GM12875 (cell line): Measurements from ENCODE around the gene TBC1D8B.

Experiments
- H3K4me3 ChIP-seq: one replicate; pipeline ENCODE4 v1.5.1; 2011; ENCODE audit warnings: low read depth, low read length, control low read depth
- TF ChIP-seq, protein P1 (sequence below): IDR thresholded peaks from 2 replicates; pipeline ENCODE4 v1.5.1; 2011; ENCODE audit warnings: low read depth, mild to moderate bottlenecking, control low read depth, inconsistent platforms, low read length, moderate library complexity, borderline replicate concordance; ENCODE audit not compliant: insufficient read depth

The TBC1D8B gene

DNA sequence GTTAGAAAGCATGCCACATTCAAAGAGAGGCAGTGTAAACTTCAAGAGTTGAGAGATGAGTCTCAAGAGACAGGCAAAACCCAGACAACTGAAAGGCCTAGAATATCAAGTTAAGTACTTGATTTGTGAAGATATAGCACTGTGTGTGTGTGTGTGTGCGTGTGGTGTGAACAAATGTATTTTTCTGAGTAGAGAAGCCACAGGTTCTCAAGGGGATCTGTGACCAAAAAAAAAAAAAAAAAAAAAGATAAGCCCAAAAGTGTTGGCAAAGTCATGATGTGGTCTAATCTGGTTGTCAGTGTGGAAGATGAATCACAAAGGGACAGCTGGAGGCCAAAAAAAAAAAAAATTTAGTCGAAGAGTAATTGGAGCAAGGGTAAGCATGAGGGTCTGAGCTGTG is 96.8 kb downstream of the TBC1D8B start:
- H3K4me3 ChIP-seq, result no peak overlapping the region
- TF ChIP-seq, protein P1, sequence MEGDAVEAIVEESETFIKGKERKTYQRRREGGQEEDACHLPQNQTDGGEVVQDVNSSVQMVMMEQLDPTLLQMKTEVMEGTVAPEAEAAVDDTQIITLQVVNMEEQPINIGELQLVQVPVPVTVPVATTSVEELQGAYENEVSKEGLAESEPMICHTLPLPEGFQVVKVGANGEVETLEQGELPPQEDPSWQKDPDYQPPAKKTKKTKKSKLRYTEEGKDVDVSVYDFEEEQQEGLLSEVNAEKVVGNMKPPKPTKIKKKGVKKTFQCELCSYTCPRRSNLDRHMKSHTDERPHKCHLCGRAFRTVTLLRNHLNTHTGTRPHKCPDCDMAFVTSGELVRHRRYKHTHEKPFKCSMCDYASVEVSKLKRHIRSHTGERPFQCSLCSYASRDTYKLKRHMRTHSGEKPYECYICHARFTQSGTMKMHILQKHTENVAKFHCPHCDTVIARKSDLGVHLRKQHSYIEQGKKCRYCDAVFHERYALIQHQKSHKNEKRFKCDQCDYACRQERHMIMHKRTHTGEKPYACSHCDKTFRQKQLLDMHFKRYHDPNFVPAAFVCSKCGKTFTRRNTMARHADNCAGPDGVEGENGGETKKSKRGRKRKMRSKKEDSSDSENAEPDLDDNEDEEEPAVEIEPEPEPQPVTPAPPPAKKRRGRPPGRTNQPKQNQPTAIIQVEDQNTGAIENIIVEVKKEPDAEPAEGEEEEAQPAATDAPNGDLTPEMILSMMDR, result no peak

DNA sequence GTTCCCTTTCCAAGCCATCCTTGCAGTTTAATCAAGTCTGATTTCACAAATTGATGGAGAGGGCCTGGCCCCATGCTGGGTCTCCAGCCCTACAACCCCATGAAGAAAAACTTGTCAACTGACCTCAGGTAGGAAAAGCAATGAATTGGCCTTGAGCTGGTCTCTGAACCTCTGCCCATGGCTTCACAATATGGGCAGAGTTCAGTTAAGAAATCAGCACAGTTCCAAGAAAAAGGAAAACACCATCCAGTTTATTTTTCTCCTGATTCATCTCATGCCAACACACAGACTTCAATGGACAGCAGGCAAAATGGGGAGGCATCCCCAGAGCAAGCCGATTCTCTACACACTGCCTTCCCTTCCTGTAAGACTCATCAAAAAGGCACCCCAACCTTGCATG is 97.4 kb downstream of the TBC1D8B start:
- TF ChIP-seq, protein P1, result no peak
- H3K4me3 ChIP-seq, result no peak overlapping the region

DNA sequence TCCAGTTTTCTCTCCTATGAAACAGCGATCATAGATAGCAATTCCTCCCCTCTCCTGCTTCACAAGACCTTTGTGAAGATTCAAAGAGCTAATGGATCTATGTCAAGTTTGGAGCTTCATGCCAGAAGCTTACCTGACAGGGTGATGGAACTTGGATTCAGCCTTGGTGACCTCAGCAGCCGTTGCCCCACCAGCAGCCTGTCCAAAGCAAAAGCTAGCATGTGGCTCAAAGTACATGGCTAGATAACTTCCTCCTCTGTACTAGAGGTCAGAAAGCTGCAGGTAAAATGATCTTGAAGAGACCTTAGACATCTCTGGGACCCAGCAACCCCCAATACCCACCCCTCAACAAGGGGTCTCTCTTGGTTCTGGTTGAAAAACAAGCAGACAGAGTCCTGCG is 98.9 kb downstream of the TBC1D8B start:
- H3K4me3 ChIP-seq, result no peak overlapping the region
- TF ChIP-seq, protein P1, result no peak

DNA sequence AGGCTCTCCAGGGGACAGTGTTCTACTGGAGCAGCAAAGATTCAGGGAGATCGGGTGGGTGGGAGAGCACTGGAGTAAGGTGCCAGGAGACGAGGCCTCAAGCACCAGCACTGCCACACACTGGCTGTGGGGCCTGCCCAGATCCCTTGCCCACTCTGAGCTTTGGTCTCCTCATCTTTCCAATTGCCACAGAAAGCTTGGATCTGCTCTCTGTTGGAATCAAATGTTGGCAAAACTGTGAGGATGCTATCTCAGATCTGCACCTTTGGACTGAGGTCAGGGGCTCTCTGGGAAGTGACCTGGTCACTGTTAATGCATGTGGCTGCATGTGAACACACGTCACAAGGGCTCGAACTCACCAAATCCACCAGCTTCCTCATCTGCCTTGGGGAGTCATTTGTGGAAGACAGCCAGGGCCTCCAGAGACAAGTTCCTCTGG is 99.3 kb downstream of the TBC1D8B start:
- no peak overlapping the region for H3K4me3 ChIP-seq
- TF ChIP-seq, protein P1, result no peak

DNA sequence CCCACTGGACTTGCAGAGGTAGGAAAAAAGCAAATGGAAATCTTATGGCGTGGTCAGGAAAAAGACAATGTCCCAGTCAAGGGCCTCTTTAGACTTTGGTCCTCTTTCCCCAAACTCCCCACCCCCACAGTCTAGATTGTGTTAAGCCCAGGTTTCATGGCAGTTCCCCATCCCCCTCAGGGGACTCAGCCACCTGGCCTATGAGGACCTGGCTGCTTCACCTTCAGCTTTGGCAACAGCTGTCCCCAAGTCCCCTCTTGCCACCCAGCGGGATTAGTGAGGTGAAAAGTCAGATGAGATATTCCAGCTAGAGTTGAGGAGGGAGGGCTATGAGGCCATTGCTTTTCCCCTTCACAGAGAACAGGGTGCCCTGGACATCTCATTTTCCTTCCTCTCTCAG is 100.2 kb downstream of the TBC1D8B start:
- no peak overlapping the region for H3K4me3 ChIP-seq
- TF ChIP-seq, protein P1, result no peak

DNA sequence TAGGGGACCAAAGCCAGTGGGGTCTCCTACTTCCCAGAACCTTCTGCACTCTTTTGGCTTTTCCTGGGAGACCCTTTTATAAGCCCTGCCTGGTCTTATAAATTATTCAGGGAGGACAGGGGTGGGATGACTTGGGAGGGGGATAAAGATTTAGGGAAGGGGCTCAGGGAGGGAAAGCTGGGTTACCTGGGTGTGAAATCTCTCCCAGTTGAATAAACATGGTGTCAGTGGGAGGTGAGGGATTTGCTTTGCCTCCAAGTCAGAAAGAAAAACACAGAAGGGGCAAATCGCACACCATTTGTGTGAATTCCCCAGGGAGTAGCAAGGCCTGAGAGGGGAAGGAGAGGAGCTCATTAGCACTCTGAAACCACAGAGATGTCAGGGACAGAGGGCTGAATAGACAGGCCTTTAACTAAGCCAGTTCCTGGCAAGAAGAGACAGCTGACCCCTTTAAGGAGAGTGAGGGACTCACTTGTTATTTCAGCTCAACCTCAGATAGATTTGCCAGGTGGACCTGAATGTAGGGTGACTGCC is 100.9 kb downstream of the TBC1D8B start, which contains the start of gene RIPPLY1:
RIPPLY1 (minus strand) TSS at position 51 of the 534 bp plus-strand sequence. CDS start 54 bp downstream, outside the sequence.
- H3K4me3 ChIP-seq, result no peak within 1 kb of the TSS
- TF ChIP-seq, protein P1, result no peak

DNA sequence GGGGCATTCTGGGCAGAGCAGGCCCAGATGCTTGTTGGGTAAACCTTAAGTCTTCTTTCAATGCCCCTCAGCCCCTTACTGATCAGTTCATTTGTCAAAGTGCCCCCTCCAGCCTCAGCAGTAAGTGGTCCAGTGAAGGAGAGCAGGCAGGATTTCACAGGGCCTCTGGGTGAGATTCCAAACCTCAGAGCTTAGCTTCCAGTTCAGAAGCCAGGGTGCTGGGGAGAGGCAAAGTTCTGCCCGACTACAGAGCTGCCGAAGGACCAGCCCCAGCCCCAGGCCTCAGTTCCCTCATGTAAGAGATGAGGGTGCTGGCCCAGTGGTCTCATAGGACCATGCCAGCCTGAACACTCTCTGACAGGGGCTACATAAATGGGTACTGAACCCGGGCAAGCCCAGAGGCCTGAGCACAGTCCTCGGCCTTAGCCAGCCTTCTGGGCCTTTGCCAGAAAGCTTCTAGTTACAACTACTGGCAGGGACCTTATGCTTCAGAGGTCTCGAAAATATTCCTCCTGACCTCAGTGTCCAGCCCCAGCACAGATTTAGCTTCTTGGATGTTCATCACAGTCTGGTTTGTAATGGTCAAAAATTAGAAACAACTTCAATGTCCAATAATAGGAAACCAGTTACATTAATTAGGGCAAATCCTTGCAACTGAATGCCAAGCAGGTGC is 101.5 kb downstream of the TBC1D8B start:
- H3K4me3 ChIP-seq, result no peak overlapping the region
- TF ChIP-seq, protein P1, result no peak
